LoVo (cell line): ENCODE data around the gene CADPS.

Experiments
- DNase-seq: peaks from one replicate; pipeline ENCODE4 v3.0.0-alpha.2; 2016; ENCODE audit warnings: low spot score

The CADPS gene

DNA sequence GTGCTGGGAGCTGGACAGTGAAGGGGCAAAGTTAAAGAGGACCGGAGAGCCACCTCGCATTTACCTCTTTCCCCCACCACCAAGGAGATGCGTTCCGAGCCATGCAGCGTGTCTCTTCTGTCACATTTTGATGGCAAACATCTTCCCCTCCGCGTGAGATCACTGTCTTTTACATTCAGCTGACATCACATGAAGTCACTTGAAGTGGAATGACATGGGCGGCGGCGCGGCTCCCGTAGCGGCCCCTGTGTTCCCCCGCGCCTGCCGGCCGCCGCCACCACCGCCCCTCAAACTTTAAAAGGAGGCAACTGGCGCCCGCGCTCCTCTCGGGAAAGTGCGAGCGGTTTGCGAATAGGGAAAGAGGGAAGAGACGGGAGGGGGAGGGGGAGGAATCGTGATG, 502.0 kb downstream of the CADPS start, which contains the start of gene FEZF2:
TSS of gene FEZF2 (minus strand) at position 336 of the 400 bp plus-strand sequence. CDS start 682 bp downstream, outside the sequence.
- DNase-seq = no peak

DNA sequence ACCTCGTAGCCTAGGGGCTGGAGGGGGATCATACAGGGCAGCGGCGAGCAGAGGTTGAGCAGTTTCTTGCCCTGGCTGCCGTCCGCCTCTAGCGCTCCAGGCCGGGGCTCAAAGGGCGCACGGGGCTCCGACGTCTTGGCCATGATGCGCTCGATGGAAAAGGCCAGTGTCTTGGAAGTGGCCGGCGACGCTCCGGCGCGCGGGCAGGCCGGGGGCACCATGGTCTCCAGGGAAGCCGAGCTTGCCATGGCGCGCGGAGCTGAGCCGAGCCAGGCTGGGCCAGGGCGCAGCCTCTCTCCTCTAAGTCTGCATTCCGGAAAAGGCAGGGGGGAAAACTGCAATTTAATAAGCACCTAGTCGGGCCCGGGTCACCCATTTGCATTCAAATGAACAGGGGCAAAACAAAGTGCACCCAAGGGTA, 502.6 kb downstream of the CADPS start:
- DNase-seq = no peak

DNA sequence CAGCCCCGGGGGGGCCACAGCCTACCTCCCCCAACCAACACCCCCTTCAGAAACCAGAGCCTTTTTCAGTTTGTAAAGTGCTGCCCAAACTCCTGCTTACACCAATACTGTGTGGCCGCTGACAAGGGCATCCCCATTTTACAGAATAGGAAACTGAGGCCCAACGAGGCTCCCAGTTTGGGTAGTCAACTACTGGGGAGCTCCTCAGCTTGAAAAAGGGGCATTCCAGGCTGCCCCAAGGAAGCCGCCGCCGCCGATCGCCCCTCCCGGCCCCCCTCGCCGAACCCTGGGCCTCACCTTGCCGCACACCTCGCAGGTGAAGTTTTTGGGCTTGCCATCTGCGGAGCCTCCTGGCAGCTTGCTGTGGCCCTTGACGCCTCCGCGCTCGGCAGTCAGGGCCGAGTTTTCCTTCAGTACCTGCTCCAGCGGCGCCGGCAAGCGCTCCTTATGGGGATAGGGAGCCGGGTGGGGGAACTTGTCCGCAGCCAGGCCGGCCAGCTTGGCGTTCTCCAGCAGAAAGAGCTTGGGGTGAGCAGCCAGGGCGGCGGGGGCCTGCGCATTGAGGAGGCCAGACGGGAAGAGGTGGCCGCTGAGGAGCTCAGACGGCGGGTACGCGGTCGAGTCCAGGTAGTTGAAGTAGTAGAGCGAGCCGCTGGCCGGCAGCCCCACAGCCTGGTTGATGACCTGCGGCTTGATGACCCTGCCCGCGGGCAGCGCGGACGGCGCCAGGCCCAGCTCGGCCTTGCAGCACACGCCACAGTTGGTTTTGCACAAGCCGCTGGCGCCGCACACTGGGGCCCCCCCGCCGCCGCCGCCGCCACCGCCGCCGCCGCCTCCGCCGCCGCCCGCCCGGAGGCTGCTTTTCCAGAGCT, 503.3 kb downstream of the CADPS start:
- no peak for DNase-seq

DNA sequence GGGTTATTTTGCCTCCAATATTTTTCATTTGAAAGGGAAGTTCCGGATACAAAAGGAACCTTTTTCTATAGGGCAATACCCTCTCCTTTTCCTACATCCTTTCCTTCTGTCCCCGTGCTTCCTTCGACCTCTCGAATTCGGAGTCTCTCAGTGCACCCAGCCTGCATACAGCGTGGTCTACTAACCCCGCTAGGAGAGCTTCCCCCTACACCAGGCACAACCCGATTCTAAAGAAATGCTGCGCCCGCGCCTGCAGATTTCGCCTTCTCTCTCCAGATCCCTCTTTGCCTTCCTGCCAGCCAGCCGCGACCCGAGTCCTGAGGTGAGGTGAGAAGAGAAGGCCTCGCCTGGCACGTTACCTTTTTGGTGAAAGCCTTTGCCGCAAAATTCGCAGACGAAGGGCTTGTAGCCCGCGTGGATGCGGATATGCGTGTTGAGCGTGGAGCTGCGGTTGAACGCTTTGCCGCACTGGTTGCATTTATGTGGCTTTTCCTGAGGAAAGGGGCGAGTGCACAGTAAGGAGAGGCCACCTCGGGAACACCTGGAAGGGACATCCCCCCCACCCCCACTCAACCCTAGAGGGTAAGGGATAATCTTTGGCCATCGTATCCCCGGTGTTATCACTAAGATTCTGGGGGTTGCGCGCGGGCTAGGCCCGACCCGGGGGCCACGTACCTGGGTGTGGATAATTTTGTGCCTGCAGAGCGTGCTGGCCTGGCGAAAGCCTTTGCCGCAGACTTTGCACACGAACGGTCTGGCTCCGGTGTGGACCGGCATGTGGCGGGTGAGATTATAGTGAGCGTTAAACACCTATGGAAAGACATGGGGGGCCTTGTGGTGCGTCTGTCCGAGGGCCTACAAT, 504.1 kb downstream of the CADPS start:
- DNase-seq = no peak

DNA sequence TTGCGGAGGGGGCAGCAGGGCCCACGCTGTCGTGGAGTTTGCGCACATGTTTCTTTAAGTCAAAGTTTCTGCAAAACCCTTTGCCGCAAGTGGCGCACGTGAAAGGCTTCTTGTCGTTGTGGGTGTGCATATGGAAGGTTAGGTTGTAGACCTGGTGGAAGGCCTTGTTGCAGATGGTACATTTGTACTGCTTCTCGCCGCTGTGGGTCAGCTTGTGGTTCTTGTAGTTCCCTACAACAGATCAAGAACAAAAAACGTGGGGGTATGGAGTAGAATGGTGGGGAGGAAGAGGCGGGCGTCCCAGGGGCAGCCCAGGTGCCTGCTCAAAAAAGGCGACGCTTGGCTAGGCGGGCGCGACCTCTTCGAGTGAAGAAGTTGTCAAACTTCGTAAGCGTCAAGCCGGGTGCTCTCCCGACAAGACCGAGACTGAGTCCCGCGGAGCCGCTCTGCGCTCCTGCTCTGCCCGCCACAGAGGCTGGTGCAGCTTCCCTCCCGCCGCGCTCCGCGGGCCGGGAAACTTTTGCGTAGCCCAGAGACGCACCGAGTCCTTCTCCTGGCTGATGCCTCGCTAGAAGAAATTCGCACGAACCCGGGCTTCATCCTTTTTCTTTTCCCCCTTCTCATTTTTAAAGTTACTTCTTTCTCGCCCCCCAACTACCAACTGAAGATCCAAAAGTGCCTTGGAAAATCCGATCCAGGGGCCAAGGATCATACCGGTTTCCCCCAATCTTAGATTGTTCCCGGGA, 504.9 kb downstream of the CADPS start:
- DNase-seq = no peak

DNA sequence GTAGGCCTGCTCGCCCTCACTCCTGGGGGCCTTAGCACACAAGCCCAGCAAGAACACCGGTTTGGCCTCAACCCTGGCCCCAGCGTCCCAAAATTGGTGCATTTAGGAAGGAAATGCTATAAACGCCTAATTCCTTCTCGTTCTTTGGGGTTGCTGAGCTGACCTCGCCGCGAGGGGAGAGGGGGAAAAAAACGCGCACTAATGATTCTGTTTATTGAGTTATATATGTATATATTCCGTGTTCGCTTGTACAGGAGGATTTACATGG, 505.8 kb downstream of the CADPS start:
- no peak for DNase-seq

DNA sequence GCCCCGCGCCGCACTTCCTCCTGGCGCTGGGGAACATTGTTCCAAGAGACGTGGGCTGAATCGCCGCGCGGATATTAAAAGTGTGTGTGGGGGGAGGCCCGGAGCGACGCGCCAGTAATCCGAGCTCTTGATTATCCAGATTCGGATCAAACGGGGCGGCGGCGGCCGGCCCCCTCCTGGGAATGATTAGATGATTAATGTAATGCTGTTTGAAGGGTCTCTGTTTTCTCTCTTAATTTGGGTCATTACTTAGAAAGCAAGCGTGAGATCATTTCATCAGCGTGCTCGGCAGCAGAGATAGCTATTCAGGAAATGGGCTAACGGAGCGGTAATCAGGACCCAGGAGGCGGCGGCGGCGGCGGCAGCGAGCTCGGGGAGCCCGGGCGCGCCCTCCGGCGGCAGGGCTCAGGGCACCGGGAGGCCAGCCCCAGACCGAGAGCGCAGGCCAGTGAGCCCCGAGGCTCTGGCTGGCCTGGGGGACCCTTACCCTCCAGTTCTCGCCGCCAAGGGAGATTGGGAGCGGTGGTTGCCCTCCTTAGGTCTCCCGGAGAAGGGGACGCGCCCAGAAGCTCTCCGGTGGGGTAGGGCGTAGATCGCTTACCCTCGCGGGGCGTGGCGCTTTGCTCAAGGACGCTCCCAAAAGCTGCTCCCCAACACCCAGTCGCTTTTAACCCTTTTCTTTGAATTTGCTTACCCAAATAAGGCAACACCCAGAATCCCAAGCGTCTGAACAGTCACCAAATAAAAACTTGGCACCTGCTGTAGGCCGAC, 506.3 kb downstream of the CADPS start:
- no peak for DNase-seq

DNA sequence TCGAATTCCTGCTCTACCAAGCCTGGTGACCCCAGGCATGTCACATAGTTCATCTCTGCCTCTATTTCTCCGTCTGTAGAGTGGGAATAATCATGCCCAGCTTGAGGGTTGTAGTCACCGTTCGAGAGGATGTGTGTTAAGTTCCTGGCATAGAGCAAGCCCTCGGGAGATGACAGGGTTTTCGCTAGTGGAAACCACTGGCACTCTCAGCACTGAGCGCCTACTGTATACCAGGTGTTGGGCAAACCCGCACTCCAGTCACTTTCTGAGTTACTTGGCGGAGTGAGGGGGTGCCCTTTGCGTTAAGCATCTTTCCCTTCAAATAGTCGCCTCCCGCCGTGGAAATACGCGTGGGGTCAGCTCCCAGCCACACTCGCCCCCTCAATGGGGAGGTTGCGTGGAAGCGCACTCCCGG, 506.9 kb downstream of the CADPS start:
- no peak for DNase-seq

DNA sequence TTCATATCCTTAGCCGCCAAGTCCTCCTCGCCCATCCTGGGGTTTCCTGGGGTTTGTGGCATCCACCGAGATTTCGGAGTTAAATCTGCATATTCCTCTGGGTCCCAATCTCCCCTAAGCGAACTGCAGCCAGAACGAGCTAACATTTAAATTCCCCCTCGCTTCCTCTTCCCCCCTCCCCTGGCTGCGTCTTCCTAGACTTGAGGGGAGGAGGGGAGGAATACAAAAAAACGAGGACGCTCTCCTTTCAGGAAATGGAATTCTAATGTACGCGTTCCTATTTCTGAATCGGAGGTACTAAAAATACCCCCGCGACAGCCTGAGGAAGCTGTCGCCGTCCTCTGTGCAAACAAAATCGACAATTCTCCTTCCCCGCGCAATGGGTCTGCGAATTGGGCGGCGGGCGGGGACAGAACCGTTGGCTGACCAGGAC, 507.4 kb downstream of the CADPS start:
- no peak for DNase-seq

DNA sequence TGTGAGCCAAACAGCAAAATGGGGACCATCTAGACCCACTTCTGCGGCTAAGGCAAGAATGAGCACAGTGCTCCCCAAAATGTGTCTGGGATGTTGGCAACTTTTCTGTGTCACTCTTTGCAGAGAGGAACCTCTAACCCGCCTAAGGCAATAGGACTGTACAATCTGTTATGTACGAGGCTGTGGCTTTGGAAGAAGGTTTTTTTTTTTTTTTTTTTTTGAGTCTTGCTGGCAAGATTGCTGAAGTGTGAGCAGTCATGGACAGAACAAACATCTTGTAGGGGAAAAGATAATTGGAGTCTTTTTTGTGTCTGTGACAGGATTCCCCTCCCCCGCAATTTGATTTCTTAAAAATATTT, 509.1 kb downstream of the CADPS start:
- DNase-seq = no peak

DNA sequence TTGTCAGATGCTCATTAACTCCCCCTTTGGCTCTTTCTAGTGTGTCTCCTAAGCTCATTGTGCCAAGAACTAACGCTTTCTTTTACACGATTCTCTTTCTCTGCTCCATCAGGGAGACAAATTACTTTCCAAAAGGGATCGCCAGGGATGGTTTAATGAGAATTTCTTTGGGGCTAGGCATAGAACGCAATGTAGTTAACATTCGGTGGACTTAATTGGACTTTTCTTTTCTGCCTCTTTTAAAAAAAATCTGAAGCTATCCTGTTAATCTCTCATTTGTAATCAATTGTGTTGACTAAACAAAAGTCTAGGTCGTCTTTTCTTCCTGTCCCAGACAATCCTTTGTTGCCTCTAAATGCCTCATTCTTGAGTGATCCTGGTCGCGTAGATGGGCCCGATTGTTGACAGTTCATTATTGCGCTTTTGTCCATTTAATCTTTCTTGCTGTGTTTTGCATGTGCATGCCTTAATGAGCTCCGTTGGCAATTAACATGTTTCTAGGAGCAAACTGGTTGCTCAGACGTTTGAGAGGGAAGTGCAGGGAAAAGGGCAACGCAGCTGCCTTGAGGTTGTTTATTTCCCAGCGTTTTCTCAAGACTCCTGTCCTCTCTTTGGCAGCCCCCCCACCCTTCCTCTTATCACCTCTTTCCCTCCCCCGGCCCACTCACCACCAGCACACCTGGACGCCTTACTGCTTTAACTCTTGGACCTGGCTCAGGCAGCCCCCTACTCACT, 509.7 kb downstream of the CADPS start:
- no peak for DNase-seq

DNA sequence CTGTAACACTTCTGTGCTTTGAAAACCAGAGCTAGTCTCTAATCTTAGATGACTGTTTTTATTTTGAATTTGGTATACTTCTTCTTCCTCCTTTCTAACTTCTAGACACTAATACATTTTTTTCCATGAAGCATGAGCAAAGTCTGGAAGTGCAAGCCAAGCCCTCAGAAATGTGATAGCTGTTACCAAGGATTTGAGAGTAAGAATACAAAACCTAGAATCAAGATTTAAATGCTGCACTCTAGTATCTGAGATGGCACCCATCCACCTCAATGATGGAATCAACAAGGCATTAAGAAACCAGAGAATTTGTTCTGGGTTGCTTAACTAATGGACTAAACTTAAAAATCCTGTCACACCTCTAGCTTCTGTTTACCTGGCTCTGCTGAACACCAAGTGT, 511.0 kb downstream of the CADPS start:
- DNase-seq = no peak

DNA sequence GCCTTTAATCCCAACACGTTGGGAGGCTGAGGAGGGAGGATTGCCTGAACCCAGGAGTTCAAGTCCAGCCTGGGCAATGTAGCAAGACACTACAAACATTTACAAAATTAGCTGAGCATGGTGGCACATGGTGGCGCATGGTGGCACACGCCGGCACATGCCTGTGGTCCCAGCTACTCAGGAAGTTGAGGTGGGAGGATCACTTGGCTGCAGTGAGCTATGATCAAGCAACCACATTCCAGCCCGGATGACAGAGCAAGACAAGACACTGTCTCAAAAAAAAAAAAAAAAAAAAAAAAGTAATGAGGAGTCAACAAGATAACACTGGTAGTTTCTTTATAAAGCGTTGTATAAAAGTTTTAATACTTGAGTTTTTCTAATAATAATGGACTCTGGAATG, 511.9 kb downstream of the CADPS start:
- no peak for DNase-seq

DNA sequence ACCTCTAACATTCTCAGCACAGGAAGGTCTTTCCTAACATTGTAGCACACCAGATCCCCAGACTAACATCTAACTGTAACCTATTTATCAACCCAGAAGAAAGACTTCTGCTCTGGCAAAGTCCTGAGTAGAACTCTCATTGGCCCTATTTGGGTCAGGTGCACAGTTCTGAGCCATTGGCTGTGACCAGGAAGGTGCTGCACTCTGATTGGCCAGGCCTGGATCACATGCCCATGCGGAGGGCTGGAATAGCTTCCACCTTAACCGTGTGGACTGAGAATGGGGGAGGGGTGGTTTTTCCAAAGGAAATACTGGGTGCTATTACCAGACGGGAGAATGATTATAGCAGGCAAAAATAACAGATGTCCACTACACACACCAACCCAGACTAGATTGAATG, 513.4 kb downstream of the CADPS start:
- no peak for DNase-seq

DNA sequence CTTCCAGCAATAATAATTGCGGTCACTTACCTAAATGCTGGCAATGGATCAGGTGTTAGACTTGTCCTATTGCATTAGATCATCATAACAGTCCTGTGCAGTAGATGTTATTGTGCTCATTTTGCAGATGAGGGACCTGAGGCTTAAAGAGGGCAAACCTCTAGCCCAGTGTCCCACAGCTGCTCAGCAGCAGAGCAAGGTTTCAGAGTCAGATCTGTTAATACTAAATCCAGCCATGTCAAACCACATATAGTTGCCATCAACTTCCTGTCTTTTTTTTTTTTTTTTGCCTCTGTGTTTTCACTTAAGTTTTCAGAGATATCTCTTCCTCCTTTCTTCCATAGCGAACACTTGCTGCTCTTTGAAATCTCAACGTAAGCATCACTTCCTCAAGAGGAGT, 514.0 kb downstream of the CADPS start:
- no peak for DNase-seq

DNA sequence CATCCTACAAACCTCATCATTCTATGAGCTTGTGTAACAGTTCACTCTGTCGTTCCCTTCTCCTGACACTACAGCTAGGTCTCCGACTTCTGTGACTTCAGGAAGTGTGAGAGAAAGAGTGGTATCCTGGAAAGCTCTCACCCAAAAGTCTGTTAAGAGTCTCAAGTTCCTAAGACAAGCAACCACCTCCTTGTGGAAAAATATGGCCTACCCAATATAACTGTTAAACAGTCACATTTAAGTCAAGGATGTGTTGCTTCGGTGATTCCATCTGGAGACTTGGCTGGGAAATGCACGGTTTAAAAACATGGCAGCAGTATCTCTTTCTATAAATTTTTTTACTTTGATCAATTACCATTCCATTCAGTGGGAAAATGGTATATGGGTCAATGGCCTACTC, 515.7 kb downstream of the CADPS start:
- no peak for DNase-seq

DNA sequence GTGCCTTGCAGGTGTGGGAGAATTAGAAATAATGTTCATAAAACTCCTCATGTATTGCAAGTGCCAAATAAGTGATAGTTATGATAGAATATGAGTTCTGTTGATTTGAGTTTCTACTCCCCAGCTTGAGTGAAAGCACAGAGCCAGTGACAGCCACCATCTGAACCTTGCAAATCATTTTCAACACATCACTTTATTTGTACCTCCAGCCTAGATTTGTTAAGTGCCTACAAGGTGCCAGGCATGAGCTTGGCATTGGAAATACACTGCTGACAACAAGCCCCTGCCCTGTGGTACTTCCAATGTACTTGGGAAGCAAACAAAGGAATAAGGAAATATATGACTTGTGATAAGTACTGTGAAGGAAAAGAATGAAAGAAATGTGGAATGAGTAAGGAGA, 518.9 kb downstream of the CADPS start:
- DNase-seq = no peak

DNA sequence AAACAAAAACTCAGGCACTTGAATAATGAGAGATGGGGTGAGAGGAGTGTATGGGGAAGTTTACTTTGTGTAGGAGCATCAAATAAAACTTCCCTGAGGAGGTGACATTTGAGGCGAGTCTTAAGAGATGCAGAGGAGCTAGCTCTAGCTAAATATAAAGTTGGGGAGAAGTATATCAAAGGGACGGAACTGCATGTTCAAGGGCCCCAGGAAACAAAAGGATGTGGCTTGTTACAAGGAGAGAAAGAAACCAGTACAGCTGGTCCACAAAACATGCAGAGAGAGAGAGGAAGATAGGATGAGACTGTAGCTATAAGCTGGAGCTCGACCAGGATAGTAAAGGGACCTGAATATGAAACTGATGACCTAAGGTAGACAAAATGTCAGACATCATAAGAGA, 519.5 kb downstream of the CADPS start:
- DNase-seq = no peak
